GM19025 (cell line): Measurements from ENCODE around the gene DPYD.

Experiments
- ATAC-seq: cut with Tn5 transposase; IDR thresholded peaks from one replicate; pipeline ENCODE4 v1.9.1; 2021; ENCODE audit warnings: mild to moderate bottlenecking, low read depth, moderate library complexity; ENCODE audit not compliant: unreplicated experiment

The DPYD gene

GRCh38 chr1:97340951-97341350 is 579.9 kb downstream of the DPYD start:
- no peak for ATAC-seq

- no peak for ATAC-seq
Measured at GRCh38 chr1:97338347-97338746, 582.5 kb downstream of the DPYD start.

- ATAC-seq: no peak
Measured at GRCh38 chr1:97337250-97338030, 583.4 kb downstream of the DPYD start.

- ATAC-seq: no peak
Measured at GRCh38 chr1:97334454-97334853, 586.4 kb downstream of the DPYD start.

GRCh38 chr1:97332716-97333115 is 588.1 kb downstream of the DPYD start:
- ATAC-seq: no peak

- no peak for ATAC-seq
Measured at GRCh38 chr1:97331165-97331564, 589.7 kb downstream of the DPYD start.

GRCh38 chr1:97314685-97315084 is 606.1 kb downstream of the DPYD start:
- ATAC-seq: no peak

GRCh38 chr1:97308131-97308530 is 612.7 kb downstream of the DPYD start:
- ATAC-seq: no peak

- no peak for ATAC-seq
Measured at GRCh38 chr1:97307568-97307967, 613.3 kb downstream of the DPYD start.

GRCh38 chr1:97307151-97307550 is 613.7 kb downstream of the DPYD start:
- ATAC-seq: no peak

GRCh38 chr1:97306504-97306903 is 614.3 kb downstream of the DPYD start:
- no peak for ATAC-seq

GRCh38 chr1:97304366-97304765 is 616.5 kb downstream of the DPYD start:
- no peak for ATAC-seq

GRCh38 chr1:97298966-97299365 is 621.9 kb downstream of the DPYD start:
- ATAC-seq: no peak

GRCh38 chr1:97297611-97298010 is 623.2 kb downstream of the DPYD start:
- no peak for ATAC-seq

GRCh38 chr1:97281962-97282361 is 638.9 kb downstream of the DPYD start:
- ATAC-seq: no peak

GRCh38 chr1:97277891-97278654 is 642.8 kb downstream of the DPYD start:
- no peak for ATAC-seq

- no peak for ATAC-seq
Measured at GRCh38 chr1:97271916-97272788, 648.7 kb downstream of the DPYD start.

GRCh38 chr1:97270508-97271307 is 650.1 kb downstream of the DPYD start:
- no peak for ATAC-seq

GRCh38 chr1:97265630-97266029 is 655.2 kb downstream of the DPYD start:
- no peak for ATAC-seq

GRCh38 chr1:97262842-97263241 is 658.0 kb downstream of the DPYD start:
- no peak for ATAC-seq
